Thyroid gland (tissue), 4 donors: ENCODE data around the gene CTIF.

Experiments used
- CTCF ChIP-seq, 6 experiments: fragments of 200-600 bp in 3 of 6; fragments of 450-650 bp in 3 of 6; sonication (generic) in 3 of 6; IDR thresholded peaks; one replicate each; pipeline ENCODE4 v1.5.1; 2016 to 2019; ENCODE audit warnings: antibody characterized with exemption in 6 of 6, mild to moderate bottlenecking in 2 of 6, inconsistent platforms in 1 of 6, moderate library complexity in 1 of 6
- POLR2A ChIP-seq, 2 donors: fragments of 450-650 bp; IDR thresholded peaks; one replicate each; pipeline ENCODE4 v1.6.1; 2017; ENCODE audit warnings: antibody characterized with exemption in 2 of 2, mild to moderate bottlenecking in 2 of 2, moderate library complexity in 1 of 2

GRCh38 chr18:48867978-48868377 lies 329.1 kb downstream of the CTIF start:
- TF ChIP-seq CTCF (IDR thresholded peaks at IDR 0.05): no peak
- TF ChIP-seq POLR2A (IDR thresholded peaks at IDR 0.05): no peak
